ENCODE data around the gene GRM5.
A peak's percentile ranks its signal among the peaks of the same experiment; 100 is the strongest.

GRM5 gene

DNA sequence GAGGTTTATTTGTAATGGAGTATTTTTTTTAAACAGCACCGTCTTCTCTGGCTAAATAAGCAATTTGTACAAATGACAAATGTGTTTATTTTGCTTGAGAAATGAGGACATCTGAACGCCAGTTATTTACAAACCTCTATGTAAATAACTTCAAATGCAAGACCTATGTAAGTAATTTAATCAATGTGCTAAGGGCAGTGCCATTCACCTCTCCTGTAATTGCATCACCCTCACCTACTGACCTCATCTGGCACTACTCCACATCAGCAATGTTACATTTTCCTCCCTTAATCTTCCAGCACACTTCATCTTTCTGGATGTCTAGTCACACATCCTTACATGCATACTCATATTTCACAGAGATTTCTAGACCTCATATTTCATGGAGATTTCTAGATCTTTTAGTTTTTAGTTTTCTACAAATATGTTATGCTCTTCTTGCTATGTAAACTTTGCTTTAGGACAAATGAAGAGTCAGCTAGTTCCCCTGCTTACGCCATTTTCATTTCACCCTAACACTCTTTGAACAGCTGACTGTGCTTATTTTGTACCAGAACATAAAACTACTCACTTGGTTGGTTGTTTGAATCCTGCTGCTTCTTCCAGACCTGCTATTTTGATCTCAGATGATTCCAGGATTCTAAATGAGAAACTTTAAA lies 238.6 kb downstream of the GRM5 start:
- no peak for DNase-seq

GRCh38 chr11:88819616-88820015 lies 246.2 kb downstream of the GRM5 start:
- DNase-seq, result no peak

DNA sequence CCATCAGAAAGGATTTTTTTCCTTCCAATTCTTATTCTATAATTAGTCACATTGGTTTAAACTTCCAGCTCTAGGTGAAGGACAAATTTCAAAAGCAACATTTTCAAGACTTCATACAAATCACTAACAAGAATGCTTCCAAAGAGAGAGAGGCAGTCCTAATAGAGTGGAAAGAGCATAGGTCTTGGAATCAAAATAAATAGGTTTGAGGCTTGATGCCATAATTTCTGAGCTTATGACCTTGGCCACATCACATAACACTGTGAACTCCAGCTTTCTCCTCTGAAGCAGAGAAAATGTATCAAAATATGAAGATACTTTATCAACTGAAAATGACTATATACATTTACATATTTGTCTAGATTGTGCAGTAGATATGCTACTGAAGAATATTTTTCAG lies 246.8 kb downstream of the GRM5 start:
- no peak for DNase-seq

DNA sequence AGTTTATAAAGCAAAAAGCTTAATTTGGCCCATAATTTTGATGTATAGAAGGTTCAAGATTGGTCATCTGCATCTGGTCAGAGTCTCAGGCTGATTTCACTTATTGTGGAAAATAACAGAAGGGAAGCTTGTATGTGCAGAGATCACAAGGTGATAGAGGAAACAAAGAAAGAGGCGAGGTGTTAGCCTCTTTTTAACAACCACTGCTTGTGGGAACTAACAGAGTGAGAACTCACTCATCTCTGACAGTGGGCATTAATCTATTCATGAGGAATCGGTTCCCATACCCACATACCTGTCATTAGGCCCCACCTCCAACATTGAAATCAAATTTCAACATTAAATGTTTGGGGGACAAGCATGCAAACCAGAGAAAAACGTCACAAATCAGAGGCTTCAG lies 250.3 kb downstream of the GRM5 start:
- no peak for DNase-seq

DNA sequence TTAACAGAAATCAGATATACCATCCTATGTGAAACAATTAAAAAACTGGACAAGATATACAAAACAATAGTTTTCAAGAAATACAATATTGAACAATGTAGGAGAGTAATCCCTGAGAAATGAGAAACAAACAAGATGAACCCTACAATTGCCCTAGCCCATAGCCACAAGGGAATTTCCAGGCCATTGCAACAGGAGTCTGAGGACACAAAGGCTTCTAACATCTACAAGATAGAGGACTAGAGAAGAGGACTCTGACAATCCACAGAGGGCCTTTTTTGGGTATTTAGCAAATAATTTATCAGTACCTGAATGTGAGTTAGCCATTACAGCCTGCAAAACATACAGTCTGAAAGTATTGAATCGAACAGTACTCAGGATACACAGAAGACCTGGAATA lies 251.7 kb downstream of the GRM5 start:
- no peak for DNase-seq

DNA sequence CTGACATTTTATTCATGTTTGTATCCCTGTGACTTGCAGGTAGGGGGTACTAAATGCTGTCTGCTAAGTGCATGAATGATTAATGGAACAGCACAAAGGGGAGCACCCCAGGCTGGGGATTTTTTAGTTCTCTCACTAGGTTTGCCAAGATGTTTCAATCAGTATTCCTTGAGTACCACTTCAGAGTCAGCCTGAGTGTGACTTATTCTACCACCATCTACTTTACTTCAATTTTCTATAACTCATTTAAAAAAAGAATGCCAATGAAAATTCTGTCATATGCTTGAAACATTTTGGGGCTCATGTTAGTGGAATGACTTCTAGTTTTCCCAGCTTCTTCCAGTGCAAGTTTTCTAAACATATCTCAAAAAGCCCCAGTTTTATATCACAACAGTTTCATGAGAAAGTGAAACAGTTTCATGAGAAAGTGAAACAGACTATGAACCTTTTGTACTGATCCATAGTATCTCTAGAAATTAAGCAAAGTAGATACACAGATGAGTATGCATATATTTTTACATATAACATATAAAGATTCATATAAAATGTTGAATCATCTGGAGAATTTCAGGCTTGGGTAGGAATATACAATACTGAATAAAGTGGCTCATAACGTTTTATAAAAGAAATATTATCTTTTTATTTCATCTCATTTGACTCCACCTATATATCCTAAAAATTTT lies 252.4 kb downstream of the GRM5 start:
- no peak for DNase-seq

DNA sequence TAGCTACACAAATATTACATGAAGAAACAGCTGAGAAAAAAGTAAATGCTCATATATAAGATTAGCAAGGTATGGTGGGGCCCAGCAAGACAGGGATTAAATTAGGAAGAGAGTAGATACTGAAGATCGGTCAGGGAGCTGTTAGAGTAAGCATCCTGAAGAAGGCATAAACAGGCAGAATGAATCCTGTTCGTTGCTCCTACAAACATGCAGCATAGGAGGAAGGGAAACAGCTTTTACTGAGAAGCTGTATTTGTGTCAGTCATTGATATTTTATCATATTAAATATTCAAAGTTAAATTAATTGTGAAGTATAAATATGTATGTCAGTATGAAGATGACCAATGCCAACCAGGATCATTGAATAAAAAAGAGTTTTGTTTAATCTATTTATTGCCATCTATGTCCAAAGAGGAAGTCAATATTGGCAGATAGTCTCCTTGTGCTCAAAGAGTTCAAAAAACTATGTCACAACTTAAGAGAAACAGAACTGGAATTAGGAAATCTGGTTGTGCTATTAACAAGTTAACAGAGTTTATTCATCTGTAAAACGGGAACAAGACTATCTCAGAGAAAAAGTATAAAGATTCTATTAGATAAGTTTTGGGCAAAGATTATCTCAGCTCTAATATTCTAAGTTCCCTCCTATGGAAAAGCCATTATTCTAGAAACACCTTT lies 255.2 kb downstream of the GRM5 start:
- DNase-seq, result no peak

- no peak for DNase-seq
Observed at GRCh38 chr11:88809126-88809525, 256.7 kb downstream of the GRM5 start.

GRCh38 chr11:88807349-88807748 lies 258.4 kb downstream of the GRM5 start:
- no peak for DNase-seq

- no peak for DNase-seq
Observed at GRCh38 chr11:88806410-88806809, 259.4 kb downstream of the GRM5 start.

- no peak for DNase-seq
Observed at GRCh38 chr11:88801484-88802123, 264.2 kb downstream of the GRM5 start.

GRCh38 chr11:88799771-88800500 lies 265.8 kb downstream of the GRM5 start:
- peak in 1 of 2 donors; percentile 48 for DNase-seq

DNA sequence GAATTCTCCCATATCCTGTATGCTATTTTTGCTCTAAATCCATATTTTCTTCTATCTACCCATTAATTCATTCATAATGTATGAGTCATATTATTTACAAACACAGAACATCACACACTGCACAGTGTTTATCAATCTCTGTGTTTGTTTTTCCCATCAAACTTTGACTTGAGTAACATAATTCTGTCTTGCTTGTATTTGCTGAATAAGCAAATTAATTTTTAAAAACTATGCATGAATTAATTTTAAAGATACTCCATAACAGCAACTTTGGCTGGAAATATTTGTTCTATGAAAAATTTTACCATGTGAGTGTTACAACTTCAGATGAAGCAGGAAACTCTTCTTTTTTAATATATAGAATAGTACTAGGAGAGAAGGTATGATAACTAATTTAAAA lies 275.6 kb downstream of the GRM5 start:
- DNase-seq, result no peak

GRCh38 chr11:88779577-88779976 lies 286.2 kb downstream of the GRM5 start:
- no peak for DNase-seq

DNA sequence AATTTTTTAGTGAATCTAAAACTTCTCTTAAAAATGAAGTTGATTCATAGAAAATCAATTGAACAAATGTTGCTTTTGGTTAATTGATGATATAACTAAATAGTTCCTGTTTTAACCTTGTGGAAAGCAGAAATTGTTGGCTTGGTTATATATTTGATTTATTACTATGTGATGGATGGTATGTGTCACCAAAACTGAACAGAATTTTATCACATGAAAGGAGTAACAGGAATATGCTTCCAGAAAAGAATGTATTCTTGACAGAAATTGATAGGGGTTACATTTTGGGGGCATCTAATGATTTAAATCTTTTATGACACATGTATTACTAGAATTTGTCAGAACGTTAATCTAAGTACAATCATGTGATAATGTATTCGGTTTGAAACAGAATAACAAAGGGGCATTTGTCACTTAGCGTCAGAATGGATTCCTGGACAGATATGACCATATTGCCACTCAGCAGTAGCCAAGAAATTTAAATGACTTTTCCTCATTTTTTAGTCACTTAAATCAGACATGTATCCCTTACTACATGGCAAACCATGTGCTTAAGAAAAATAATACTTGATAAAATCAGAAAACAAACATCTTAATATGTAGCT lies 295.2 kb downstream of the GRM5 start:
- no peak for DNase-seq

DNA sequence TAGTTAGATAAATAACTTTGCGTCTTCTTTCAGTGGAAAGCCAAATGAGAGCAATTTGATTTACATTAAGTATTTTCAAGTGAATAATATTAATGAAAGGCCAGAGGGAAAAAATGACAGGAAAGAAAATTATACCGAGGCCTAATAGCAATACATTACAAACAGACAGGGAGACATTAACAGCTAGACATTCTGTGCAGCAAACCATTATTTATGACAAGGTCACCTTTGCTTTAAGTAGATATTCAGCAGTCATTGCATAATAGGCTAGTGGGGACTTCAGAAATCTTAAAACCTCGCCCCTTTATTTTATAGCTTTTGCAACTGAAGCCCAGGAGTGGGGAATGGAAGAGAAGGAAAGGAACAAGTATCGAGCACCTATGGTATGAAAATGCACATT lies 321.6 kb downstream of the GRM5 start:
- no peak for DNase-seq

DNA sequence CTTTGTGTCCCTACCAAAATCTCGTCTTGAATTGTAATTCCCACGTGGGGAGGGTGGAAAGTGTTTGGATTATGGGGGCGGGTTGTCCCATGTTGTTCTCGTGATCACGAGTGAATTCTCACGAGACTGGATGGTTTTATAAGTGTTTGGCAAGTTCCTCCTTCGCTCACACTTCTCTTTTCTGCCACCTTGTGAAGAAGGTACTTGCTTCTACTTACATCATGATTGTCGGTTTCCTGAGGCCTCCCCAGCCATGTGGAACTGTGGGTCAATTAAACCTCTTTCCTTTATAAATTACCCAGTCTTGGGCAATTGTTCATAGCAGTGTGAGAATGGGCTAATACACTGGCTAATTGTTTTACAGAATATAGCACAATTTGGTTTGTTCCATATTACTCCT lies 326.3 kb downstream of the GRM5 start:
- DNase-seq, result no peak

GRCh38 chr11:88709567-88709966 lies 356.2 kb downstream of the GRM5 start:
- peak; percentile 47 to 78 for DNase-seq

DNA sequence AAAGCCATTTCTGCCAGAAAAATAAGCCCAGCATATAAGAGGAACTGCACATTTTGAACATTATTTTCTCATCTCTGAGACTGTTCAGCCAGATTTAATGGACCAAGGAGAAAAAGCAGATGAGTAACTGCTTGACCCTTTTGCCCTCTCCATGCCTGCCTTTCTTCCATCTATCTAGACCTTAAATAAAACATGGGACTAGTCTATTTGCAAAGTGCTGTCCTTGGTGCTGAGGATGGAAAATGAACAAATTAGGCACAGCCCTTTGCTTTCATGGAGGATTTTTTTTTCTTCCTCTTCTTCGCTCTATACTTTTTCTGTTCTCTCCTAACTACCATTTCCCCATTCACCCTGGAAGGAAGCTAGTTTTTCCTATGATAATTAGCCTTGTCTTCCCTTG lies 361.3 kb downstream of the GRM5 start:
- no peak for DNase-seq

DNA sequence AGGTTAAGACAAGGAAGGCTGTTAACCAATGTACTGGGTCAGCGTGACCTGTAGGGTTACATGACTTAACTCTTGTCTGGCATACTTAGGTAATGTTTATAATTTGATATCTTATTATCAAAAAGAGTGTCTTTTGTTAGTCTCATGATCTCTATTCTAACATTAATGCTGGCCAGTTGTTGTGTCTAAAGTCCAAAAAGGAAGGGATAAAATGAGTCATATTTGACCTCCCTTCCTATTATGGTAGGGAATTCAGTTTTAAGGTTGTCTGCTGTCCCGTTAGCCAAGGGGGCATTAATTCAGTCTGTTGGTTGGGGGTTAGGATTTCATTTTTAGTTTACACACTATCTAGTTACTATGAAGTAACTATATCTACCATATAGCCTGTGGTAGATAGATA lies 364.0 kb downstream of the GRM5 start:
- no peak for DNase-seq

- no peak for DNase-seq
Observed at GRCh38 chr11:88697139-88697538, 368.6 kb downstream of the GRM5 start.

DNA sequence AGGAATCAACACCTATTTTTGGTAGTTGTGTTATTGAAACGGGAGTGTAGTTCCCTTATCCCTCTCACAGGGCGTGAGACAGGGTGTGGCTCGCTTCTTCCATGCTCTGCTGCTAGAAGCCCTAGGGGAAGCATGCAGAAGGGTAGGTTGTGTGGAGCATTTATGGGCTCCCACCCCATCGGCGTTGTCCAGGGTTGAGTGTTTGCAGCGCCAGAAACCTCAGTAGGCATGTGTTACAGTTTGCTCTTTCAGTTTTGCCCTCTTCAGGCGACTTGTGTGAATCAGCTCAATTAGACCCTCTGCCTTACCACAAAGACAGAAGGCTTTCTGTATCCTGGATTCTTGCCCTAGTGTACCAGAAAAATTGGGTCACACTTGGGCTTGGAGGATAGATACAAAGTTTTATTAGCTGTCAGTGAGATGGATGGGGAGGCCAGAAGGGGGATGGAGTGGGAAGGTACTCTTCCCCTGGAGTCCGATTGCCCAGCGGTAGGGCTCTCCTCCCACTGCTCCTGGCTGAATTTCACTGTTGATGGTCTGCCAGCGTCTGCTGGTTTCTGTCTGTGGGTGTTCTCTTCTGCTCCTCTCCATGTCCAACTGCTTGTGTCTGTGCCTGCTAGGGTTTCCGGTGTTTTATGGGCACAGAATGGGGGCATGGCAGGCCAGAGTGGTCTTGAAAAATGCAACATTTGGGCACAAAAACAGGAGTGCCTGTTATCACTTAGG lies 369.9 kb downstream of the GRM5 start:
- no peak for DNase-seq

Data from hippocampal formation (tissue), 2 donors.